SK-N-SH treated with all-trans-retinoic acid at 6 μM for 48 hours (cell line): ENCODE measurements around the gene KCNA10.

Experiments used
- ATAC-seq: fragments of 200-7000 bp; cut with Tn5 transposase; 3 replicates; pipeline ENCODE4 v1.9.1; 2020; ENCODE audit warnings: mild to moderate bottlenecking, moderate library complexity
- ARNTL ChIP-seq: fragments of 450-650 bp; formaldehyde crosslinking; IDR thresholded peaks from 2 replicates; pipeline ENCODE4 v1.5.0; 2020; ENCODE audit warnings: low read depth, mild to moderate bottlenecking, moderate library complexity, borderline replicate concordance
- BACH2 ChIP-seq: fragments of 250-450 bp; sonication (Bioruptor Pico); IDR thresholded peaks from 2 replicates; pipeline ENCODE4 v1.9.0; 2021; ENCODE audit warnings: mild to moderate bottlenecking, borderline replicate concordance
- CREB5 ChIP-seq: fragments of 250-450 bp; sonication (Bioruptor Pico); IDR thresholded peaks from 2 replicates; pipeline ENCODE4 v1.5.1; 2020; ENCODE audit warnings: low read depth, mild to moderate bottlenecking, moderate library complexity
- CSDC2 ChIP-seq: fragments of 250-450 bp; sonication (Bioruptor Pico); IDR thresholded peaks from 2 replicates; pipeline ENCODE4 v1.5.0; 2020; ENCODE audit warnings: mild to moderate bottlenecking, moderate library complexity
- CSRNP3 ChIP-seq: fragments of 250-450 bp; sonication (Bioruptor Pico); IDR thresholded peaks from 2 replicates; pipeline ENCODE4 v1.5.1; 2021; ENCODE audit warnings: mild to moderate bottlenecking, moderate library complexity
- ESRRG ChIP-seq: fragments of 250-450 bp; sonication (Bioruptor Pico); IDR thresholded peaks from 2 replicates; pipeline ENCODE4 v1.6.1; 2021; ENCODE audit warnings: mild to moderate bottlenecking
- GLIS3 ChIP-seq: fragments of 250-450 bp; sonication (Bioruptor Pico); IDR thresholded peaks from 2 replicates; pipeline ENCODE4 v1.5.0; 2020; ENCODE audit warnings: mild to moderate bottlenecking, moderate library complexity
- ISL1 ChIP-seq: fragments of 250-450 bp; sonication (Bioruptor Pico); IDR thresholded peaks from 2 replicates; pipeline ENCODE4 v2.1.2; 2022; ENCODE audit warnings: mild to moderate bottlenecking, moderate library complexity
- OSR1 ChIP-seq: fragments of 250-450 bp; sonication (Bioruptor Pico); IDR thresholded peaks from 2 replicates; pipeline ENCODE4 v1.8.0; 2022; ENCODE audit warnings: moderate library complexity, mild to moderate bottlenecking, inconsistent platforms
- PATZ1 ChIP-seq: fragments of 250-450 bp; sonication (Bioruptor Pico); IDR thresholded peaks from 2 replicates; pipeline ENCODE4 v1.8.0; 2020; ENCODE audit warnings: mild to moderate bottlenecking, moderate library complexity, borderline replicate concordance
- POU6F1 ChIP-seq: fragments of 250-450 bp; sonication (Bioruptor Pico); IDR thresholded peaks from 2 replicates; pipeline ENCODE4 v1.8.0; 2021; ENCODE audit warnings: low read depth, mild to moderate bottlenecking, moderate library complexity, borderline replicate concordance
- PPARA ChIP-seq: fragments of 250-450 bp; sonication (Bioruptor Pico); IDR thresholded peaks from 2 replicates; pipeline ENCODE4 v1.5.0; 2020; ENCODE audit warnings: mild to moderate bottlenecking, borderline replicate concordance
- RARB ChIP-seq: fragments of 250-450 bp; sonication (Bioruptor Pico); IDR thresholded peaks from 2 replicates; pipeline ENCODE4 v1.8.0; 2021; ENCODE audit warnings: mild to moderate bottlenecking, moderate library complexity
- SNAI2 ChIP-seq: fragments of 250-450 bp; sonication (Bioruptor Pico); IDR thresholded peaks from 2 replicates; pipeline ENCODE4 v1.5.0; 2020; ENCODE audit warnings: mild to moderate bottlenecking, moderate library complexity
- TCF4 ChIP-seq: fragments of 250-450 bp; sonication (Bioruptor Pico); IDR thresholded peaks from 2 replicates; pipeline ENCODE4 v1.8.0; 2021; ENCODE audit warnings: mild to moderate bottlenecking, moderate library complexity, borderline replicate concordance
- TOX ChIP-seq: fragments of 250-450 bp; sonication (Bioruptor Pico); IDR thresholded peaks from 2 replicates; pipeline ENCODE4 v1.8.0; 2021; ENCODE audit warnings: mild to moderate bottlenecking, moderate library complexity, borderline replicate concordance
- TSHZ2 ChIP-seq: fragments of 250-450 bp; sonication (Bioruptor Pico); IDR thresholded peaks from 2 replicates; pipeline ENCODE4 v1.5.0; 2020; ENCODE audit warnings: mild to moderate bottlenecking, moderate library complexity
- ZC3H10 ChIP-seq: fragments of 250-450 bp; sonication (Bioruptor Pico); IDR thresholded peaks from 2 replicates; pipeline ENCODE4 v1.5.1; 2021; ENCODE audit warnings: mild to moderate bottlenecking, moderate library complexity
- ZFP3 ChIP-seq: fragments of 250-450 bp; sonication (Bioruptor Pico); IDR thresholded peaks from 2 replicates; pipeline ENCODE4 v1.5.0; 2020; ENCODE audit warnings: mild to moderate bottlenecking, moderate library complexity
- ZFP30 ChIP-seq: fragments of 450-650 bp; formaldehyde crosslinking; IDR thresholded peaks from 2 replicates; pipeline ENCODE4 v1.5.0; 2022; ENCODE audit warnings: mild to moderate bottlenecking, moderate library complexity
- ZNF565 ChIP-seq: fragments of 450-650 bp; formaldehyde crosslinking; conservative IDR thresholded peaks from 2 replicates; pipeline ENCODE4 v1.5.0; 2020; ENCODE audit warnings: low read depth, mild to moderate bottlenecking, moderate library complexity
- ZNF8 ChIP-seq: fragments of 450-650 bp; formaldehyde crosslinking; IDR thresholded peaks from 2 replicates; pipeline ENCODE4 v1.5.0; 2020; ENCODE audit warnings: mild to moderate bottlenecking, moderate library complexity

The KCNA10 gene

GRCh38 chr1:110563089-110563488, 44.1 kb upstream of the KCNA10 start:
- no peak for TF ChIP-seq OSR1 (CRISPR knock-in tag)
- TF ChIP-seq TSHZ2 (CRISPR knock-in tag), result no peak
- no peak for TF ChIP-seq ZNF8
- TF ChIP-seq ZNF565 (CRISPR knock-in tag), result no peak
- no peak for TF ChIP-seq RARB
- no peak for TF ChIP-seq TOX (CRISPR knock-in tag)
- TF ChIP-seq SNAI2 (CRISPR knock-in tag), result no peak
- TF ChIP-seq CSDC2, result no peak
- no peak for TF ChIP-seq ZFP3
- TF ChIP-seq ARNTL (CRISPR knock-in tag), result no peak
- TF ChIP-seq CREB5 (CRISPR knock-in tag), result no peak
- TF ChIP-seq PPARA (CRISPR knock-in tag), result no peak
- TF ChIP-seq BACH2, result no peak
- no peak for TF ChIP-seq CSRNP3
- no peak for TF ChIP-seq ZC3H10 (CRISPR knock-in tag)
- TF ChIP-seq ESRRG (CRISPR knock-in tag), result no peak
- no peak for TF ChIP-seq ZFP30 (CRISPR knock-in tag)
- TF ChIP-seq GLIS3 (CRISPR knock-in tag), result no peak
- TF ChIP-seq TCF4, result no peak
- TF ChIP-seq POU6F1, result no peak
- TF ChIP-seq, all 23 proteins: peak for 0
- ATAC-seq, result no peak

- ATAC-seq, result no peak
- TF ChIP-seq SNAI2 (CRISPR knock-in tag) (no peak), CSRNP3 (no peak), PPARA (CRISPR knock-in tag) (no peak), CSDC2 (no peak), ESRRG (CRISPR knock-in tag) (no peak), GLIS3 (CRISPR knock-in tag) (no peak), RARB (no peak), CREB5 (CRISPR knock-in tag) (no peak), ARNTL (CRISPR knock-in tag) (no peak), ISL1 (no peak), PATZ1 (CRISPR knock-in tag) (no peak), ZFP3 (no peak)
These were observed 42.6 kb upstream of the KCNA10 start for GRCh38 chr1:110561596-110561995.
